BJ (cell line): ENCODE data around the gene SNX15. TPM values are rescaled to one million over a fixed set of nuclear protein-coding genes. Genes with fewer than 3 reads are reported as not detected.
A peak's percentile ranks its signal among the peaks of the same experiment; 100 is the strongest.

Experiments
- CTCF ChIA-PET: fragments of 350-600 bp; formaldehyde crosslinking; extraction: SDS; loops from one replicate; lab custom pipeline; 2021; ENCODE audit warnings: antibody characterized with exemption, inconsistent platforms; lab: Yijun Ruan, JAX
- POLR2A ChIA-PET: fragments of 300-600 bp; sonication (Branson Sonifier 250); formaldehyde crosslinking; extraction: SDS; loops from one replicate; lab custom pipeline; 2021; ENCODE audit warnings: antibody characterized with exemption; lab: Charles Lee
- DNase-seq: peaks from one replicate; pipeline ENCODE4 v3.0.0-alpha.2; 2011; ENCODE audit warnings: low read depth
- H3K27me3 ChIP-seq: 2 replicates; pipeline ENCODE4 v1.6.0; 2011; ENCODE audit warnings: low read length; ENCODE audit not compliant: control insufficient read depth, insufficient read depth
- H3K36me3 ChIP-seq: 2 replicates; pipeline ENCODE4 v1.5.1; 2011; ENCODE audit warnings: low read length; ENCODE audit not compliant: control insufficient read depth, insufficient read depth
- H3K4me3 ChIP-seq: 2 replicates; pipeline ENCODE4 v1.5.1; 2011; ENCODE audit warnings: low read depth, mild to moderate bottlenecking, control low read depth, low read length
- CTCF ChIP-seq: IDR thresholded peaks from 2 replicates; pipeline ENCODE4 v1.5.1; 2011; ENCODE audit warnings: low read depth, mild to moderate bottlenecking, control low read depth, inconsistent platforms, low read length, moderate library complexity; ENCODE audit not compliant: insufficient read depth
- polyA plus RNA-seq: library from polyadenylated mRNA; depleted of rRNA; stranded (reverse); fragments of >200 nt; gene quantifications from 2 replicates; pipeline ENCODE4 v1.2.3, GENCODE V29; 2011

The SNX15 gene
- polyA plus RNA-seq, 1 experiment, result 15.3 TPM

GRCh38 chr11:64990222-64990923 lies 36.9 kb upstream of the SNX15 start:
- Histone ChIP-seq H3K27me3 (no peaks in the 10 kb centered on the region; the same call in 1 of the 2 replicates), H3K4me3 (no peak overlapping the region), H3K36me3 (no peaks in the 10 kb centered on the region)
- ChIA-PET POLR2A (no interaction called here), CTCF (interaction anchor here (0.7 to 2.2 kb wide), 3 partner anchors 22 to 107 kb away, joined by 3 to 8 read pairs (median 3); partner anchors contain the start of gene ARL2)
- DNase-seq, result no peak
- no peak for TF ChIP-seq CTCF

- TF ChIP-seq CTCF, result no peak
- no peaks in the 10 kb centered on the region; the same call in 1 of the 2 replicates for H3K27me3 ChIP-seq
- POLR2A ChIA-PET, result no interaction called here
- CTCF ChIA-PET, result no interaction called here
- DNase-seq, result no peak
- H3K4me3 ChIP-seq, result no peak overlapping the region
- H3K36me3 ChIP-seq, result no peaks in the 10 kb centered on the region
Observed at GRCh38 chr11:64994318-64994717, 32.9 kb upstream of the SNX15 start.

GRCh38 chr11:64996327-64996709 lies 30.9 kb upstream of the SNX15 start:
- no peak for TF ChIP-seq CTCF
- ChIA-PET POLR2A (no interaction called here), CTCF (interaction anchor here (1.1 to 2.2 kb wide), 15 partner anchors 10 to 152 kb away, joined by 3 to 13 read pairs (median 4); partner anchors contain the start of genes ARL2, CDC42BPG and ZNHIT2)
- no peak for DNase-seq
- Histone ChIP-seq H3K27me3 (no peaks in the 10 kb centered on the region; the same call in 1 of the 2 replicates), H3K36me3 (no peaks in the 10 kb centered on the region), H3K4me3 (peak overlapping the region; percentile 35)

GRCh38 chr11:64996710-64997380 lies 30.4 kb upstream of the SNX15 start, which contains the start of gene BATF2:
TSS of gene BATF2 (minus strand) at chr11:64996971. CDS start at chr11:64996914, 57 bp downstream.
- Histone ChIP-seq H3K27me3 (no peaks in the 10 kb centered on the region; the same call in 1 of the 2 replicates), H3K4me3 (peak within 1 kb of the TSS; percentile 35), H3K36me3 (no peaks in the 10 kb centered on the region)
- DNase-seq, result no peak
- POLR2A ChIA-PET, result no interaction called here
- TF ChIP-seq CTCF, result peak; percentile 74
- CTCF ChIA-PET, result interaction anchor here (1.0 to 2.2 kb wide), 17 partner anchors 9 to 152 kb away, joined by 3 to 13 read pairs (median 4); partner anchors contain the start of genes ARL2, CDC42BPG and ZNHIT2

GRCh38 chr11:64998141-64998540 lies 29.1 kb upstream of the SNX15 start:
- ChIA-PET CTCF (interaction anchor here (1.6 to 2.1 kb wide), 3 partner anchors 15 to 104 kb away, joined by 3 to 13 read pairs (median 8); partner anchors contain the start of gene ARL2), POLR2A (no interaction called here)

More at GRCh38 chr11:64998141-64998540, 29.1 kb upstream of the SNX15 start:
- no peak overlapping the region for H3K4me3 ChIP-seq
- TF ChIP-seq CTCF, result no peak
- DNase-seq, result no peak
- no peaks in the 10 kb centered on the region for H3K36me3 ChIP-seq
- H3K27me3 ChIP-seq, result no peaks in the 10 kb centered on the region; the same call in 1 of the 2 replicates
